H1 (cell line): ENCODE measurements around the gene MTIF3. TPM values are rescaled to one million over a fixed set of nuclear protein-coding genes. Genes with fewer than 3 reads are reported as not detected.
A peak's percentile ranks its signal among the peaks of the same experiment; 100 is the strongest.

Experiments
- CTCF ChIA-PET: fragments of 300-600 bp; sonication (Branson Sonifier 250); formaldehyde crosslinking; loops from one replicate; lab custom pipeline; 2021; ENCODE audit not compliant: partially characterized antibody; lab: Charles Lee
- POLR2A ChIA-PET: fragments of 300-600 bp; sonication (Branson Sonifier 250); formaldehyde crosslinking; loops from one replicate; lab custom pipeline; 2021; ENCODE audit warnings: inconsistent platforms; ENCODE audit not compliant: partially characterized antibody; lab: Charles Lee
- DNase-seq, 2 experiments: peaks; one replicate each; pipeline versions ENCODE4 v3.0.0 to v3.0.0-alpha.2; 2010 to 2022; ENCODE audit warnings: low spot score in 2 of 2, low read depth in 1 of 2, mixed read lengths in 1 of 2
- FAIRE-seq: peaks from 2 replicates; lab custom pipeline; 2011; peaks lifted over from hg19 to GRCh38; lab: Jason Lieb, UNC
- H2AFZ ChIP-seq: 2 replicates; pipeline ENCODE4 v1.8.1; 2012; ENCODE audit warnings: low read length, inconsistent platforms
- H2AK5ac ChIP-seq: 2 replicates; pipeline ENCODE4 v1.6.1; 2013; ENCODE audit warnings: low read depth, low read length
- H2BK120ac ChIP-seq: replicated peaks from 2 replicates; pipeline ENCODE3; 2013; ENCODE audit warnings: low read depth, low read length, inconsistent platforms
- H2BK12ac ChIP-seq: 2 replicates; pipeline ENCODE4 v1.6.1; 2013; ENCODE audit warnings: low read depth, low read length
- H2BK15ac ChIP-seq: 2 replicates; pipeline ENCODE4 v1.6.1; 2013; ENCODE audit warnings: low read length
- H2BK20ac ChIP-seq: 2 replicates; pipeline ENCODE4 v1.6.1; 2013; ENCODE audit warnings: low read length
- H2BK5ac ChIP-seq: 2 replicates; pipeline ENCODE4 v1.6.1; 2013; ENCODE audit warnings: low read depth, low read length
- H3K14ac ChIP-seq: 2 replicates; pipeline ENCODE4 v1.6.1; 2013; ENCODE audit warnings: inconsistent platforms; ENCODE audit not compliant: insufficient read length
- H3K18ac ChIP-seq: 2 replicates; pipeline ENCODE4 v1.6.1; 2013; ENCODE audit warnings: low read length; ENCODE audit errors: extremely low read depth
- H3K23ac ChIP-seq: 2 replicates; pipeline ENCODE4 v1.6.1; 2013; ENCODE audit warnings: inconsistent platforms; ENCODE audit not compliant: insufficient read length
- H3K23me2 ChIP-seq: 2 replicates; pipeline ENCODE4 v1.6.1; 2013; ENCODE audit warnings: low read depth, low read length
- H3K27ac ChIP-seq: 2 replicates; pipeline ENCODE4 v1.6.1; 2011; ENCODE audit warnings: low read depth, low read length, inconsistent platforms
- H3K27me3 ChIP-seq, 4 experiments: replicated peaks in 1 of 4; 1 replicate in 1 of 4; 2 replicates in 3 of 4; pipeline versions ENCODE4 v1.6.1 to v1.8.1; 2011 to 2013; ENCODE audit warnings: low read length in 3 of 4, mild to moderate bottlenecking in 3 of 4, inconsistent platforms in 2 of 4, mixed read lengths in 2 of 4, moderate library complexity in 1 of 4; ENCODE audit not compliant: control insufficient read depth in 3 of 4, insufficient read depth in 3 of 4; ENCODE audit errors: extremely low read depth in 1 of 4
- H3K36me3 ChIP-seq, 4 experiments: 2 replicates each; pipeline versions ENCODE4 v1.6.1 to v1.8.1; 2011 to 2013; ENCODE audit warnings: mild to moderate bottlenecking in 4 of 4, low read length in 3 of 4, moderate library complexity in 2 of 4, control low read depth in 1 of 4, inconsistent platforms in 1 of 4; ENCODE audit not compliant: insufficient read depth in 4 of 4, control insufficient read depth in 2 of 4
- H3K4ac ChIP-seq: replicated peaks from 2 replicates; pipeline ENCODE3; 2013; ENCODE audit warnings: low read length, low read depth, mixed read lengths, inconsistent platforms; ENCODE audit not compliant: insufficient read length
- H3K4me1 ChIP-seq, 4 experiments: replicated peaks in 1 of 4; 1 replicate in 1 of 4; 2 replicates in 3 of 4; pipeline versions ENCODE4 v1.6.1 to v1.8.1; 2011 to 2013; ENCODE audit warnings: low read length in 3 of 4, inconsistent platforms in 2 of 4, mixed read lengths in 1 of 4; ENCODE audit not compliant: insufficient read depth in 4 of 4, control insufficient read depth in 3 of 4
- H3K4me2 ChIP-seq, 2 experiments: 2 replicates each; pipeline versions ENCODE4 v1.6.1 to v1.8.1; 2011 to 2013; ENCODE audit warnings: low read depth in 2 of 2, low read length in 2 of 2, control low read depth in 1 of 2, inconsistent platforms in 1 of 2, mild to moderate bottlenecking in 1 of 2; ENCODE audit not compliant: insufficient read depth in 1 of 2
- H3K4me3 ChIP-seq, 4 experiments: fragments of 200-600, 300-600 bp in 1 of 4; sonication (generic), shearing (Covaris generic), sonication (Bioruptor Twin) in 1 of 4; 2 replicates each; pipeline versions ENCODE4 v1.5.1 to v1.8.1; 2011 to 2016; ENCODE audit warnings: low read length in 4 of 4, low read depth in 3 of 4, control low read depth in 2 of 4, inconsistent platforms in 2 of 4, mild to moderate bottlenecking in 2 of 4, mixed read lengths in 1 of 4, moderate library complexity in 1 of 4; ENCODE audit not compliant: insufficient read depth in 2 of 4; ENCODE audit errors: extremely low read depth in 1 of 4
- H3K56ac ChIP-seq: replicated peaks from 2 replicates; pipeline ENCODE3; 2013; ENCODE audit warnings: low read depth, mild to moderate bottlenecking, mixed read lengths, low read length, inconsistent platforms; ENCODE audit not compliant: insufficient read length
- H3K79me1 ChIP-seq: 2 replicates; pipeline ENCODE4 v1.6.1; 2013; ENCODE audit warnings: low read depth, low read length, control low read depth
- H3K79me2 ChIP-seq, 2 experiments: 2 replicates each; pipeline versions ENCODE4 v1.6.1 to v1.8.1; 2012 to 2013; ENCODE audit warnings: low read length in 2 of 2, mild to moderate bottlenecking in 2 of 2, inconsistent platforms in 1 of 2; ENCODE audit not compliant: insufficient read depth in 2 of 2, control insufficient read depth in 1 of 2
- H3K9ac ChIP-seq, 4 experiments: replicated peaks in 1 of 4; 1 replicate in 1 of 4; 2 replicates in 3 of 4; pipeline versions ENCODE4 v1.6.1 to v1.8.1; 2011 to 2013; ENCODE audit warnings: low read depth in 3 of 4, low read length in 3 of 4, control low read depth in 2 of 4, mild to moderate bottlenecking in 2 of 4, moderate library complexity in 2 of 4, inconsistent platforms in 1 of 4; ENCODE audit errors: extremely low read depth in 1 of 4
- H3K9me3 ChIP-seq, 2 experiments: 2 replicates each; pipeline versions ENCODE4 v1.6.1 to v1.8.1; 2012 to 2013; ENCODE audit warnings: mild to moderate bottlenecking in 2 of 2, moderate library complexity in 2 of 2, control low read depth in 1 of 2, inconsistent platforms in 1 of 2, low read depth in 1 of 2, low read length in 1 of 2, mixed read lengths in 1 of 2; ENCODE audit not compliant: insufficient read depth in 2 of 2
- H4K20me1 ChIP-seq, 2 experiments: replicated peaks in 1 of 2; 2 replicates each; pipeline versions ENCODE3 to v1.8.1; 2011 to 2013; ENCODE audit warnings: inconsistent platforms in 2 of 2, low read length in 2 of 2, mild to moderate bottlenecking in 1 of 2; ENCODE audit not compliant: insufficient read depth in 2 of 2, control insufficient read depth in 1 of 2
- H4K5ac ChIP-seq: 2 replicates; pipeline ENCODE4 v1.6.1; 2013; ENCODE audit warnings: low read length, low read depth, mixed read lengths, inconsistent platforms; ENCODE audit not compliant: insufficient read length
- H4K8ac ChIP-seq: 2 replicates; pipeline ENCODE4 v1.8.0; 2013; ENCODE audit warnings: mild to moderate bottlenecking, moderate library complexity, low read length, inconsistent platforms; ENCODE audit not compliant: insufficient read depth; ENCODE audit errors: extremely low read depth
- H4K91ac ChIP-seq: replicated peaks from 2 replicates; pipeline ENCODE3; 2013; ENCODE audit warnings: low read length, mixed read lengths, inconsistent platforms; ENCODE audit not compliant: insufficient read length
- BRCA1 ChIP-seq: IDR thresholded peaks from 2 replicates; pipeline ENCODE4 v1.6.1; 2012; ENCODE audit warnings: low read depth, low read length, improper control_type of control experiment
- CBX5 ChIP-seq: fragments of 300-800, 300-1000 bp; sonication (generic); IDR thresholded peaks from 2 replicates; pipeline ENCODE4 v1.7.1; 2016; ENCODE audit warnings: antibody characterized with exemption, low read length, low read depth
- CHD2 ChIP-seq: IDR thresholded peaks from 2 replicates; pipeline ENCODE4 v1.6.1; 2012; ENCODE audit warnings: low read length, improper control_type of control experiment
- GABPA ChIP-seq: IDR thresholded peaks from 2 replicates; pipeline ENCODE4 v1.6.1; 2011; ENCODE audit warnings: mild to moderate bottlenecking, low read length, moderate library complexity, borderline replicate concordance; ENCODE audit not compliant: insufficient read depth
- JUND ChIP-seq: IDR thresholded peaks from 2 replicates; pipeline ENCODE4 v1.6.1; 2011; ENCODE audit warnings: mild to moderate bottlenecking, improper control_type of control experiment, low read length
- KDM1A ChIP-seq: fragments of 200-600, 300-600 bp; sonication (generic); IDR thresholded peaks from 2 replicates; pipeline ENCODE4 v1.7.1; 2016; ENCODE audit warnings: mild to moderate bottlenecking, low read length, borderline replicate concordance
- RBBP5 ChIP-seq: IDR thresholded peaks from 2 replicates; pipeline ENCODE4 v1.7.1; 2012; ENCODE audit warnings: low read depth, mild to moderate bottlenecking, inconsistent platforms, low read length, moderate library complexity, borderline replicate concordance
- SIN3A ChIP-seq, 2 experiments: IDR thresholded peaks in 1 of 2; conservative IDR thresholded peaks in 1 of 2; 2 replicates each; pipeline ENCODE4 v1.6.1; 2011 to 2012; ENCODE audit warnings: low read length in 2 of 2, improper control_type of control experiment in 1 of 2, low read depth in 1 of 2, mild to moderate bottlenecking in 1 of 2
- TAF1 ChIP-seq: IDR thresholded peaks from 2 replicates; pipeline ENCODE4 v1.6.1; 2011; ENCODE audit warnings: mild to moderate bottlenecking, low read depth, low read length
- TEAD4 ChIP-seq: IDR thresholded peaks from 2 replicates; pipeline ENCODE4 v1.6.1; 2012; ENCODE audit warnings: low read depth, low read length, inconsistent platforms, mixed read lengths
- WGBS, 2 experiments: shearing (Covaris generic) in 1 of 2; methylation state at CpG; one replicate each; pipeline versions ENCODE4 v1.1.6 to v1.1.7; 2013 to 2015; ENCODE audit warnings: low lambda C conversion rate in 2 of 2, mixed read lengths in 2 of 2, inconsistent platforms in 1 of 2, low coverage in 1 of 2, missing lambda C conversion rate in 1 of 2; ENCODE audit not compliant: insufficient replicate concordance in 2 of 2, insufficient coverage in 1 of 2, insufficient read length in 1 of 2; ENCODE audit errors: extremely low coverage in 1 of 2, missing lambda C conversion rate in 1 of 2; 5-methylcytosine and 5-hydroxymethylcytosine counted together
- polyA plus RNA-seq, 7 experiments: library from polyadenylated mRNA; depleted of rRNA in 3 of 7; stranded (reverse) in 5 of 7; unstranded in 2 of 7; fragments of >200 nt in 5 of 7; fragments of 200-250 nt in 2 of 7; gene quantifications; 1 replicate in 5 of 7; 2 replicates in 1 of 7; 4 replicates in 1 of 7; pipeline versions ENCODE4 v1.2.1 to v1.2.3, GENCODE V29; 2011 to 2013; ENCODE audit warnings: missing spikeins in 2 of 7, mixed read lengths in 2 of 7
- total RNA-seq: library from RNA; stranded (reverse); fragmentation: NEBNext Ultra II Directional; extraction: Animal tissue kit (Norgen Biotek cat#: 25700); gene quantifications from 2 replicates; pipeline ENCODE4 v1.2.1, GENCODE V29; 2021
- TF ChIP-seq, protein P1 (sequence below): IDR thresholded peaks from 2 replicates; pipeline ENCODE4 v1.6.1; 2011; ENCODE audit warnings: low read length, improper control_type of control experiment

Gene MTIF3
- total and polyA plus RNA-seq, 2 of the 8 experiments (the other 6 are each of a cell fraction or from before 2014, with no cell fraction given): 29.4 to 36.4 TPM

- H3K27ac ChIP-seq: no peak overlapping the region
- ChIA-PET POLR2A (no interaction called here), CTCF (interaction anchor here (1.0 to 2.5 kb wide), 4 partner anchors 15 to 48 kb away, joined by 3 to 9 read pairs (median 4); no protein-coding TSS in a partner anchor)
- H3K79me1 ChIP-seq: no peaks in the 10 kb centered on the region
- peaks cover 0 to 3% (median under 1%) of the 10 kb centered on the region in 4 experiments; a peak in 2 of 7 replicates for H3K4me1 ChIP-seq
- no peak overlapping the region for H2BK5ac ChIP-seq
- H3K18ac ChIP-seq: no peak overlapping the region
- no peaks in the 10 kb centered on the region for H3K27me3 ChIP-seq
- H3K79me2 ChIP-seq: no peaks in the 10 kb centered on the region
- no peaks in the 10 kb centered on the region for H3K9me3 ChIP-seq
- H4K5ac ChIP-seq: no peak overlapping the region
- H2BK20ac ChIP-seq: no peak overlapping the region
- no peak overlapping the region for H4K91ac ChIP-seq
- no peak overlapping the region for H2AK5ac ChIP-seq
- H4K20me1 ChIP-seq: no peaks in the 10 kb centered on the region
- H3K23ac ChIP-seq: no peak overlapping the region
- WGBS, 2 experiments: 87% methylated on average over 2 of the region's 2 CpGs; no CpG with 5 or more reads in 1 of the 2 experiments
- H2BK120ac ChIP-seq: no peak overlapping the region
- FAIRE-seq (no peak), DNase-seq (no peak)
- no peak overlapping the region for H3K4ac ChIP-seq
- H2AFZ ChIP-seq: peak overlapping the region; percentile 88; the same call in 1 of the 2 replicates
- peaks cover 3% of the 10 kb centered on the region; the same call in 1 of the 2 replicates for H3K23me2 ChIP-seq
- no peak overlapping the region for H3K56ac ChIP-seq
- H3K4me3 ChIP-seq: no peak overlapping the region
- no peak overlapping the region for H4K8ac ChIP-seq
- no peak overlapping the region for H3K4me2 ChIP-seq
- no peak overlapping the region for H3K14ac ChIP-seq
- H3K9ac ChIP-seq: no peak overlapping the region
- peak overlapping the region; percentile 63; the same call in 1 of the 2 replicates for H2BK12ac ChIP-seq
- H2BK15ac ChIP-seq: no peak overlapping the region
- no peaks in the 10 kb centered on the region for H3K36me3 ChIP-seq
- TF ChIP-seq CBX5: no peak
- no peak for TF ChIP-seq GABPA
- TF ChIP-seq, protein P1, sequence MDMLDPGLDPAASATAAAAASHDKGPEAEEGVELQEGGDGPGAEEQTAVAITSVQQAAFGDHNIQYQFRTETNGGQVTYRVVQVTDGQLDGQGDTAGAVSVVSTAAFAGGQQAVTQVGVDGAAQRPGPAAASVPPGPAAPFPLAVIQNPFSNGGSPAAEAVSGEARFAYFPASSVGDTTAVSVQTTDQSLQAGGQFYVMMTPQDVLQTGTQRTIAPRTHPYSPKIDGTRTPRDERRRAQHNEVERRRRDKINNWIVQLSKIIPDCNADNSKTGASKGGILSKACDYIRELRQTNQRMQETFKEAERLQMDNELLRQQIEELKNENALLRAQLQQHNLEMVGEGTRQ: no peak
- TF ChIP-seq CHD2: no peak
- no peak for TF ChIP-seq RBBP5
- no peak for TF ChIP-seq TAF1
- no peak for TF ChIP-seq BRCA1
- TF ChIP-seq SIN3A (conservative IDR thresholded peaks at IDR 0.05 in 1 of 2, IDR thresholded peaks at IDR 0.05 in 1 of 2; ENCODE audit: low read depth in 1 of 2, low read length in 2 of 2): no peak
- no peak for TF ChIP-seq TEAD4
- no peak for TF ChIP-seq KDM1A
- no peak for TF ChIP-seq JUND
These were observed 62.1 kb downstream of the MTIF3 start for GRCh38 chr13:27388241-27388640.
